ENCODE data around the gene C9orf40.

C9orf40 gene

GRCh38 chr9:74940600-74940999 is 12.1 kb downstream of the C9orf40 start:
- Histone ChIP-seq H3K4me3 (ENCODE audit: insufficient read length, low read depth) (no peak overlapping the region), H3K9ac (ENCODE audit: insufficient read length, low read depth) (no peak overlapping the region), H3K9me3 (ENCODE audit: insufficient read depth, low read length) (no peaks in the 10 kb centered on the region), H3K27me3 (ENCODE audit: insufficient read depth, insufficient read length) (no peaks in the 10 kb centered on the region), H3K36me3 (ENCODE audit: insufficient read depth, insufficient read length, low read length) (no peaks in the 10 kb centered on the region), H3K4me1 (ENCODE audit: insufficient read depth, insufficient read length) (no peaks in the 10 kb centered on the region)
- no peak for DNase-seq (ENCODE audit: low read depth, low spot score)
- TF ChIP-seq YY1 (IDR thresholded peaks at IDR 0.05; ENCODE audit: insufficient read depth, insufficient read length) (no peak), ZNF274 (IDR thresholded peaks at IDR 0.05; ENCODE audit: low read depth, low read length) (no peak), SUZ12 (IDR thresholded peaks at IDR 0.05; ENCODE audit: extremely low read depth, insufficient read depth, insufficient read length) (no peak)

GRCh38 chr9:74935008-74935407 is 17.7 kb downstream of the C9orf40 start:
- DNase-seq (ENCODE audit: low read depth, low spot score) = no peak
- Histone ChIP-seq H3K9me3 (ENCODE audit: insufficient read depth, low read length) (peaks cover 9% of the 10 kb centered on the region; the same call in 1 of the 2 replicates), H3K4me1 (ENCODE audit: insufficient read depth, insufficient read length) (no peaks in the 10 kb centered on the region), H3K27me3 (ENCODE audit: insufficient read depth, insufficient read length) (no peaks in the 10 kb centered on the region), H3K4me3 (ENCODE audit: insufficient read length, low read depth) (no peak overlapping the region), H3K36me3 (ENCODE audit: insufficient read depth, insufficient read length, low read length) (no peaks in the 10 kb centered on the region), H3K9ac (ENCODE audit: insufficient read length, low read depth) (no peak overlapping the region)
- TF ChIP-seq YY1 (IDR thresholded peaks at IDR 0.05; ENCODE audit: insufficient read depth, insufficient read length) (no peak), SUZ12 (IDR thresholded peaks at IDR 0.05; ENCODE audit: extremely low read depth, insufficient read depth, insufficient read length) (no peak), ZNF274 (IDR thresholded peaks at IDR 0.05; ENCODE audit: low read depth, low read length) (no peak)

DNA sequence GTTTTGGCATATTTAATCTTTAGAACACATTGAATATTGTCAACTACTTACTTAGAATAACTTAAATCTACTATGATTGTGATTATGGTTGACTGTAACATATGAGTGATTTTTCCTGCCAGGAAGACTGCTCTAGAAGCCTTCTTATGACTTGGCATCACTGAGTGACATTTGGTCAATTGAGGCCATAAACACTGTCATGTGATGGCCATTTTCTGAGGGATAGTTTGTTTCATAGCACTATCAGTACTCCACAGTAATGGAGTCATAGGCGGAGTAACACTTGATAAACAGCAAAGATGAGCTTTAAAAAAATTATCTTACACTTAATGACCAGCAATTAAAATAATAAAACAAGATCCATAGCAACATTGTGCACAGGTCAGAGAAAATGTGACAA is 31.0 kb downstream of the C9orf40 start:
- TF ChIP-seq YY1 (IDR thresholded peaks at IDR 0.05; ENCODE audit: insufficient read depth, insufficient read length) (no peak), ZNF274 (IDR thresholded peaks at IDR 0.05; ENCODE audit: low read depth, low read length) (no peak), SUZ12 (IDR thresholded peaks at IDR 0.05; ENCODE audit: extremely low read depth, insufficient read depth, insufficient read length) (no peak)
- DNase-seq (ENCODE audit: low read depth, low spot score) = no peak
- H3K4me1 ChIP-seq (ENCODE audit: insufficient read depth, insufficient read length) = no peaks in the 10 kb centered on the region

DNA sequence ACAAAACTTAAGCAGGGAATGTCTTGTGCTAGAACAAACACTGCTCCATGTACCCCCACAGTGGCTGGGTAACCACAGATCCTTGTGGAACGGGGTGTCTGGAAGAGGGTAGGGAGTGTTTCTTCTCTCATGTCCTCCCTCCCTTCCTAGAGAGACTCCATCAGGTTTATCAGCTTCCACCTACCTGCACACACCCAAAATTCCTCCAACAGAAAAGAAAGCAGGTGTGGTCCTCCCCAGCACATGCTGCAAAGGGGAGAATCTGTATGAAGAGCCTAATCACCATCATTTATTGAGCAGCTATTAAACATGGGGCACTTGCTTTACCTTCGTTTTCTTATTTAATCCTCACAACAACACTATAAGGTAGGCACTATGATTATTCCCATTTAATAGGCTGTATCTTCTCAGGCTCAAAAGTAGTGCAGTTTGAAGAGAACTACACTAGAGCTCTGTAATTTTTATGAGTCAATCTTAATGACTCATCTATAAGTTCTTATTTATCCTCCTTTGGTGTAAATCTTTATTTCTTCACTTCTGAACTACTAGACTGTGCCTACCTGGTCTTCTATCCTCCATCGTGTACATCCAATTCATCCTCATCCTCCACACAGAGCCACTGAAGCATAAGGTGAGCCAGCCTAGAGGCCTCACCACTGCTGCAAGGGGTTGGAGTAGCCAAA is 31.6 kb downstream of the C9orf40 start:
- Histone ChIP-seq H3K9me3 (ENCODE audit: insufficient read depth, low read length) (no peaks in the 10 kb centered on the region), H3K4me3 (ENCODE audit: insufficient read length, low read depth) (no peak overlapping the region), H3K4me1 (ENCODE audit: insufficient read depth, insufficient read length) (no peaks in the 10 kb centered on the region), H3K36me3 (ENCODE audit: insufficient read depth, insufficient read length, low read length) (no peaks in the 10 kb centered on the region), H3K27me3 (ENCODE audit: insufficient read depth, insufficient read length) (no peaks in the 10 kb centered on the region), H3K9ac (ENCODE audit: insufficient read length, low read depth) (no peak overlapping the region)
- DNase-seq (ENCODE audit: low read depth, low spot score) = no peak
- no peak for TF ChIP-seq YY1 (IDR thresholded peaks at IDR 0.05; ENCODE audit: insufficient read depth, insufficient read length)
- TF ChIP-seq ZNF274 (IDR thresholded peaks at IDR 0.05; ENCODE audit: low read depth, low read length) = no peak
- no peak for TF ChIP-seq SUZ12 (IDR thresholded peaks at IDR 0.05; ENCODE audit: extremely low read depth, insufficient read depth, insufficient read length)

More for the DNA sequence above, 31.0 kb downstream of the C9orf40 start:
- Histone ChIP-seq H3K4me3 (ENCODE audit: insufficient read length, low read depth) (no peak overlapping the region), H3K9me3 (ENCODE audit: insufficient read depth, low read length) (no peaks in the 10 kb centered on the region), H3K9ac (ENCODE audit: insufficient read length, low read depth) (no peak overlapping the region), H3K36me3 (ENCODE audit: insufficient read depth, insufficient read length, low read length) (no peaks in the 10 kb centered on the region), H3K27me3 (ENCODE audit: insufficient read depth, insufficient read length) (no peaks in the 10 kb centered on the region)

DNA sequence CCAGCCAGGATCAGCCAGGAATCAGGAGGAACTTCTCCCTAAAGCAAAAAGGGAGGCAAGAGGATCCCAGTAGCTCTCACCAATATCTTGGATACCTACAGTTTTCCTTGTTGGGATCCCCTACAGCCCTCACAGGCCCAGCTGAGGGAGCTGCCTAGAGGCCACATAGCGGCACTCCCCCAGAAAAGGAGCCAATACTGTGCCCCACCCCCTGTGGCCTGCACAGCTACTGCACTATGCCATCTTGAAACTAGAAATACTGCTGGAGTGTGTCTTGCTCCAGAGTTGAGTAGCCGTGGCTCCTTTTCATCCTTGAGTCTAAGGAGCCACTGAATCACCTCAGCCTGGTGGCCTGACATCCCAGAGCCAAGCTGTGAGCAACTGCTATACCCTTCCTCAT is 42.7 kb downstream of the C9orf40 start:
- TF ChIP-seq ZNF274 (IDR thresholded peaks at IDR 0.05; ENCODE audit: low read depth, low read length) = no peak
- no peak for TF ChIP-seq SUZ12 (IDR thresholded peaks at IDR 0.05; ENCODE audit: extremely low read depth, insufficient read depth, insufficient read length)
- Histone ChIP-seq H3K9me3 (ENCODE audit: insufficient read depth, low read length) (peaks cover 12% of the 10 kb centered on the region), H3K36me3 (ENCODE audit: insufficient read depth, insufficient read length, low read length) (no peaks in the 10 kb centered on the region), H3K4me3 (ENCODE audit: insufficient read length, low read depth) (no peak overlapping the region), H3K4me1 (ENCODE audit: insufficient read depth, insufficient read length) (no peaks in the 10 kb centered on the region), H3K9ac (ENCODE audit: insufficient read length, low read depth) (no peak overlapping the region), H3K27me3 (ENCODE audit: insufficient read depth, insufficient read length) (no peaks in the 10 kb centered on the region)
- DNase-seq (ENCODE audit: low read depth, low spot score) = no peak

DNA sequence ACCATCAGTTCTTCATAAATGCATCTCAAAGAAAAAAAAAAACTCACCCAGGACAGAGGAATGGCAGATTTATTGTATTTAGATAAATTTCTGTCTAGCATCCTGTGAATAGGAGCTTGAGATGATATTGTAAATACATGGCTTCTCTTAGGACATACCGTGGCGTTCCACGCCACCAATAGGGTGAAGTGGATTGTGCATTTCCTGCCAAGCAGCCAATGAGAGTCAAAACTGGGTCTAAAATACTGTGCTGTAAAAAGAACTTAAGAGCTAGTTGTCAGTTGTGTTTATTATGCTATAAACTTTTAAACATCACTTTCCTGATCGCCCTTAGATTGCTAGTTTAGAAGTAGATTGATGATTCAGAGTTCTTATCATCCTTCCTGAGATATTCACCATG is 44.0 kb downstream of the C9orf40 start:
- TF ChIP-seq ZNF274 (IDR thresholded peaks at IDR 0.05; ENCODE audit: low read depth, low read length) (no peak), YY1 (IDR thresholded peaks at IDR 0.05; ENCODE audit: insufficient read depth, insufficient read length) (no peak), SUZ12 (IDR thresholded peaks at IDR 0.05; ENCODE audit: extremely low read depth, insufficient read depth, insufficient read length) (no peak)
- Histone ChIP-seq H3K4me1 (ENCODE audit: insufficient read depth, insufficient read length) (no peaks in the 10 kb centered on the region), H3K9me3 (ENCODE audit: insufficient read depth, low read length) (peaks cover 12% of the 10 kb centered on the region), H3K9ac (ENCODE audit: insufficient read length, low read depth) (no peak overlapping the region), H3K27me3 (ENCODE audit: insufficient read depth, insufficient read length) (no peaks in the 10 kb centered on the region), H3K36me3 (ENCODE audit: insufficient read depth, insufficient read length, low read length) (no peaks in the 10 kb centered on the region), H3K4me3 (ENCODE audit: insufficient read length, low read depth) (no peak overlapping the region)
- DNase-seq (ENCODE audit: low read depth, low spot score) = no peak

- DNase-seq (ENCODE audit: low read depth, low spot score) = no peak
These were observed 45.6 kb downstream of the C9orf40 start for GRCh38 chr9:74907085-74907484.

More at GRCh38 chr9:74907085-74907484, 45.6 kb downstream of the C9orf40 start:
- Histone ChIP-seq H3K9ac (ENCODE audit: insufficient read length, low read depth) (no peak overlapping the region), H3K9me3 (ENCODE audit: insufficient read depth, low read length) (peaks cover 6% of the 10 kb centered on the region), H3K4me1 (ENCODE audit: insufficient read depth, insufficient read length) (no peaks in the 10 kb centered on the region), H3K4me3 (ENCODE audit: insufficient read length, low read depth) (no peak overlapping the region), H3K27me3 (ENCODE audit: insufficient read depth, insufficient read length) (no peaks in the 10 kb centered on the region), H3K36me3 (ENCODE audit: insufficient read depth, insufficient read length, low read length) (no peaks in the 10 kb centered on the region)
- TF ChIP-seq YY1 (IDR thresholded peaks at IDR 0.05; ENCODE audit: insufficient read depth, insufficient read length) = no peak
- TF ChIP-seq SUZ12 (IDR thresholded peaks at IDR 0.05; ENCODE audit: extremely low read depth, insufficient read depth, insufficient read length) = no peak
- TF ChIP-seq ZNF274 (IDR thresholded peaks at IDR 0.05; ENCODE audit: low read depth, low read length) = no peak
